HG03565 (cell line): ENCODE results near the gene ILF2.
"Not testable (repeated sequence)": the region's sequence is repeated elsewhere in the genome, so short reads cannot be mapped to it uniquely, and the experiment has no call there.

Experiments
- ATAC-seq: cut with Tn5 transposase; IDR thresholded peaks from one replicate; pipeline ENCODE4 v1.9.1; 2021; ENCODE audit warnings: mild to moderate bottlenecking, moderate library complexity; ENCODE audit not compliant: unreplicated experiment

Gene ILF2

DNA sequence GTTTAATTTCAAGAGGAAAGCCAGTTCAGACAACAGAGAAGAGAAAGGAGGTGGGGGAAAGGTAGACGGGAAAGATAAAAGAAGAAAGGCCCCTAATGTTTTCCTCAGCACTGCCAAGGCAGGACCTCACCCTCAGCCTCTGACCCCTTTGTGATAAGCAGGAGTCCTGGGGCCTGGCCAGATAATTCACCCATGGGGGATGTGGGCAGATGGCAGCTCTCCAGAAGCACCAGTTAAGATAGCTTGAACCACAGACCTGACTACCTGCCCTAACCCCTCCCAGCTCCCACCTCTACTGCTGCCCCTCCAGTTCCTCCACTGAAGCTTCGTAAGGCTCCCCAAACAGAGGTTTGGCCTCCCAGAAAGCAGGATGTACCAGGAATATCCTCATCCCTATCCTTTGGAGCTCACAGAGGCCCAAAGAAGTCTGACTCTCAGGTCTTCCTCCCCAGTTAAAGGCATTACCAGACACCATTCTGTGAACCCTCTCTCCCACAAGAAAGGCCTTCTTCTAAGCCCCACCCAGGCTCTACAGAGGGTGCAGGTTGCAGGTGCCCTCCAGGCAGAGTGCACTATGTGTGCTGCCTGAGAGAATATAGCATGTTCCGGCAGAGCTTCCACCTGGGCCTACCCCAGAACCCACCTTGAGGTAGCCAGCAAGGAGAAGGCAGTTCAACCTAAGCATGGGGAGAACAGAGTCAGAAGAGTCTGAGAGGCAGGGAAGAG lies 21.5 kb downstream of the ILF2 start:
- no peak for ATAC-seq

DNA sequence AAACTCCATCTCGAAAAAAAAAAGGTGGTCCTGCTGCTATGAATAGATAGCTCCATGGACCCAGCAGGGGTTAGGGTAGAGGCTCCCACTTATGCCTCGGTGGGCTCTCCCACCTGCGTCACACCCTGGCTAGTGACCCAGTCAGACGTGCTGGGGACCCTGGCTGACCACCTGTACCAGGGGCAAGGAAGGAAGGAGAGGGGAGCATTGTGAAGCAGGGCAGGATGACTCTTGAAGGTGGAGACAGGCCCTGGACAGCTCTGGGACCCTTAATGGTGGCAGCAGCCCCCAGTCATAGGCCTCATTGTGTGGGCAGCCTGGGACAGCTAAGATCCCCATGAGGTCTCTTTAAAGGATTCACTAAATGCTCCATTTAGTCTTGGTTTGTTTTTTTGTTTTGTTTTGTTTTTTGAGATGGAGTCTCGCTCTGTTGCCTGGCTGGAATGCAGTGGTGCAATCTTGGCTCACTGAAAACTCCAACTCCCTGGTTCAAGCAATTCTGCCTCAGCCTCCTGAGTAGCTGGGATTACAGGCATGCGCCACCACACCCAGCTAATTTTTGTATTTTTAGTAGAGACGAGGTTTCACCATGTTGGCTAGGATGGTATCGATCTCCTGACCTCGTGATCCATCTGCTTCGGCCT lies 22.7 kb downstream of the ILF2 start:
- ATAC-seq = no peak

DNA sequence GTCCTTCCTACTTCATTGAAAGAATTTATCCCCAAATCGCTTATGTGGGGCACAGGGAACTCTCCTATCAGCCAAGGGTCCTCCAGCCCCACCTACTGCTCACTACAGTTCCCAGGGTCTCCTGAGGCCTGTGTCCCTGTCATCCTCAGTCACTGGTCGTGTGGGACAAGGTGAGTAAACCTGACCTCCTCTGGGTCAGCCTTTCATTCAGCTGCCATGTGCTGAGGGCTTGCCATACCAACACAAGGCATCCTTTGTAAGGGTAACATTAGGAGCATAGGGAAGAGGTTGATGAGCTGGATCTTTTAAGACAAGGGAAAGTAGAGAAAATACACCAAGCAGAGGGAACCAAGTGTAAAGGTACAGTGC lies 23.5 kb downstream of the ILF2 start:
- ATAC-seq = no peak

DNA sequence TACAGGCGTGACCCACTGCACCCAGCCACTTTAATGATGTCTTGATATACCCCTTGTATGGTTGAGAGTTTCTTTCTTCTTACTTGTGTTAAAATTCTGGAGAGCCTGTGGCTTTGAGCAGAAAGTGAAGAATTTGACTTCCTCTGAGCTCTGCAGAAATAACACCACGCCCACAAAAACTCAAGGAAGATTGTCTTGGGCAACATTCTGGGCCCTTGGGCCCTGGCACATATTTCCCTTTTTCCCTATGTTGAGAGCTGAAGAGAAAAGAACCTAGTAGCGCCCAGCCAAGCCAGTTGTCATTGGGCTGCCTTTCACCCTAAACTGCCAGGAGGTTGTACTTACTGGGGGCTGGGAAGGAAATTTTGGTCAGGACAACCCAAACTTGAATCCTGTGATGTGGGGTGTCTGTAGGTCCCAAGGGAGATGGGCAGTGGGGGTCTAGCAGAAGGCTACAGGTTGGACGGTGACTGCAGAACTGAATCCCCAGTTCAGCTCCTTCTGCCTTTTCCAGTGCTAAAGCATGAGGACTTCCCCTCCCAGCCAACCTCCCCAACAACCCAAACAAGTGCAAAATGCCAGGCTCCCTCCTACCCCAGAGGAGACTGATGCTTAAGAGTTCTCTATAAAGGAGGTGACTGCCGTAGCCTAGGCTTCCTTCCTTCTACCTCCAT lies 24.0 kb downstream of the ILF2 start:
- no peak for ATAC-seq

DNA sequence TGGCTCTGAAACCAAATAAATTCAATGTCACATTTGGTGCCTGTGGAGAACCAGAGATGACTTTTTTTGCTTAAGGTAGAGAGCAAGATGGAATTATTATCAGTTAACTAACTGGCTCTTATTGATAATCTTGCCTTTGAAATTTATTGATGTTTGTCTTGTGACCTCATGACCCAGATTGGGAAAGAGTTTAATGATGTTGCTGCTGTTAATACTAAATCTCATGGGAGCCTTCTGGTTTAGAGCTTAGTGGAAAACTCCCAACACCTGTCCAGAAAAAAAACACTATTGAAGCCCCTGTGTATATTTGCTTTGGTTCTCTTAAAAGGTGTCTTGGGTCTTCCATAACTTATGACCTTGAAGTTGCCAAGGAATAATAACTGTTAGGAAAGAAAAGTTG lies 27.0 kb downstream of the ILF2 start:
- ATAC-seq = no peak

DNA sequence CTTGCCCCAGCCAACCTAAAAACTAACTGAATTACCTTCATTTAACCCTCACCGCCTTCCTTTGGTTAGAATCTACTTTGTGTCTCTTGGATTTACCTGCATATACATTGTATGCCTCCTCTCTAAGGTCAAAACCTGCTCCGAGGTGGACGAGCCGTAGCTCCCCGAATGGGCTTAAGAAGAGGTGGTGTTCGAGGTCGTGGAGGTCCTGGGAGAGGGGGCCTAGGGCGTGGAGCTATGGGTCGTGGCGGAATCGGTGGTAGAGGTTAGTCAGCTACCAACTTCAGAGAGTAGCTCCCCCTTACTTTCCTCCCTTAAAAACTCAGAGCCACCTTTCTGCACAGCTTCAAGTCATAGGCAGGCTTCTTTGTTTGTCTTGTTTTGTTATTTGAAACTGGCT lies 27.7 kb downstream of the ILF2 start:
- no peak for ATAC-seq

DNA sequence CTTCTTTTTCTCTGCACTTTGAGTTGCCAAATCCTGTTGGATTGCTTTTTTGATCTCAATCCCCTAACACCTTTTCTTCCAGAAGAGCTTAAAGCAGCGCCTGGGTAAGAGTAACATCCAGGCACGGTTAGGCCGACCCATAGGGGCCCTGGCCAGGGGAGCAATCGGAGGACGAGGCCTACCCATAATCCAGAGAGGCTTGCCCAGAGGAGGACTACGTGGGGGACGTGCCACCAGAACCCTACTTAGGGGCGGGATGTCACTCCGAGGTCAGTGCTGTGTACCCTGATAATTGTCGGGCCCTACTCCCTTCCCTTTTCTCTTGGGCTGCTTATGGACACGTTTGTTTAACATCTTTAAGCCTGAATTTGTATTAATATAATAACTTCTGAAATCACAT lies 28.6 kb downstream of the ILF2 start:
- no peak for ATAC-seq

DNA sequence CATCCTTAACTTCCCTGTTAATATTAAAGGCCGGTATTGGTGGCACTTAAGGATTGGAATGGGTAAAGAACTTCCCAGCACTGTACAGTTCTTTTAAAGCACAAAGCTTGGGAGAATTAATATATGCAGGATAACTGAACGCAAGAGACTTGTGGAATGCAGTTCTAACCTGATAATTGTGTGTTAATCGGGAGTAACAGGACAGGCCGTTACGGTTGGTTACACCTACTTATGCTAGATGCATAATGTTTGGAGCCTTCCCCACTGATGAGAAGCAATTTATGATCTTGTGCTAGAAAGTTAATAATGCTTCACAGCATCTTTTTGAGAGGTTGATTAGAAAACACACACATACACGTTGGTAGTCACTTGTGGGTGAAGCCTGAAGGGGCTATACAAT lies 29.9 kb downstream of the ILF2 start:
- no peak for ATAC-seq

DNA sequence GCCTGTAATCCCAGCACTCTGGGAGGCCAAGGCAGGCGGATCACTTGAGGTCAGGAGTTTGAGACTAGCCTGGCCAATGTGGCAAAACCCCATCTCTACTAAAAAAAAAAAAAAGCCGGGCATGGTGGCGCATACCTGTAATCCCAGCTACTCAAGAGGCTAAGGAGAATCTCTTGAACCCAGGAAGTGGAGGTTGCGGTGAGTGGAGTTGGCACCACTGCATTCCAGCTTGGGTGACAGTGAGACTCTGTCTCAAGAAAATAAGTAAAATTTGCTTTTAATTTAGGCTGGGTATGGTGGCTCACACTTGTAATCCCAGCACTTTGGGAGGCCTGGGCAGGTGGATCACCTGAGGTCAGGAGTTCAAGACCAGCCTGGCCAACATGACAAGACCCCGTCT lies 30.6 kb downstream of the ILF2 start:
- ATAC-seq = not testable (repeated sequence)

DNA sequence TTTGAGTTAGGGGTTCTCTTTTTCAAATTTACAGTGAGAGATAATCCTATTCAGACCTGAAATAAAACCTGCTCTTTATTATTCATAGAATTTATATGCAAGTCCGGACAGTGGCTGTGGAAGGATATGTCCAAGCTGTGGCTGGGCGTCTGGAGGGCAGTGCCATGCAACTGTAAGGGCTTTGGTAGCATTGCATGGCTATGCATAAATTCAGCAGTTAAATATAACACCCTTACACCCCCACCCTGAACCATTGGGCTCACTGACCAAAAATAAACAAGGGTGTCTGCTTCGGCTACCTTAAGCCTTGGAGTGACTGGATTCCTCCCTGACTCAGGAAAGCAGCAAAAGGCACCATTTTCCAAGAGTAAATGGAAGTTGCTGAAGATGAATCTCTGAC lies 31.5 kb downstream of the ILF2 start:
- ATAC-seq = no peak

DNA sequence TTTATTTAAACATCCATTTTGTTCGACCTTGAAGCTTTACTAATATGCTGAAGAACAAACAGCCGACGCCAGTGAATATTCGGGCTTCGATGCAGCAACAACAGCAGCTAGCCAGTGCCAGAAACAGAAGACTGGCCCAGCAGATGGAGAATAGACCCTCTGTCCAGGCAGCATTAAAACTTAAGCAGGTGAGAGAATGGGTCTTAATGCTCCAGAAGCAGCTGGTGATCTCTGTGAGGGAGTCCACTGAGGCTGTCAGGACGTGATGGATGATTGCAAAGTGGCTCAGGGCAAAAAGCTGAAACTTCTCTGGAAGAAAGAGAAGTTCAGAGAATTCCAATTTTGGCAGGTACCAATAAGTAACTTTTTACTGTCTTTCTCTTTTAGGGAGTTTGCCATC lies 32.5 kb downstream of the ILF2 start:
- no peak for ATAC-seq

DNA sequence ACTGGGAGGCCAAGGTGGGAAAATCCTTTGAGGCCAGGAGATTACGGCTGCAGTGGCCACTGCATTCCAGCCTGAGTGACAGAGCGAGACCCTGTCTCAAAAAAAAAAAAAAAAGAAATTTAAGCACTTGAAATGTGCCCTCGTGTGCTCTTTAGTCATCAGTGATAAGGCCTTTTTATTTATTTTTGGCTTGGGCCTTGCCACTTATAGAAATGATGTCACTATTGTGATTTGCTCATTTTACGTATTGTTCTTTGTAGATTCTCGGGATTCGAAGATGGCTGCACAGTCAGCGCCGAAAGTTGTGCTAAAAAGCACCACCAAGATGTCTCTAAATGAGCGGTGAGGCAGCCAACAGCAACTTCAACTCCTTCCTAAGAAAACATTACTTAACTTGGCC lies 34.5 kb downstream of the ILF2 start:
- no peak for ATAC-seq

DNA sequence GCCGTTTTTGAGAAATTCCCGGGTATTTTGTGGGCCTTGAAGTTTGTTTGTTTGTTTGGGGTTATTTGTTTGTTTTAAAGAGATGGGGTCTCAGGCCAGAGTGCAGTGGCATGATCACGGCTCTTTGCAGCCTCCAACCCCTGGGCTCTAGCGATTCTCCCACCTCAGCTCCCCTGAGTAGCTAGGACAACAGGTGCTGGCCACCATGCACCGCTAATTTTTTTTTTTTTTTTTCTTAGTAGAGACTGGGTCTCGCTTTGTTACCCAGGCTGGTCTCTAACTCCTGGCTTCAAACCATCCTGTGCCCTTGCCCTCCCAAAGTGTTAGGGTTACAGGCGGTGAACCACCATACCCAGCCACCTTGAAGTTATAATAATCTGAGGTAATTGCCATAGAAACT lies 34.9 kb downstream of the ILF2 start:
- ATAC-seq = no peak

DNA sequence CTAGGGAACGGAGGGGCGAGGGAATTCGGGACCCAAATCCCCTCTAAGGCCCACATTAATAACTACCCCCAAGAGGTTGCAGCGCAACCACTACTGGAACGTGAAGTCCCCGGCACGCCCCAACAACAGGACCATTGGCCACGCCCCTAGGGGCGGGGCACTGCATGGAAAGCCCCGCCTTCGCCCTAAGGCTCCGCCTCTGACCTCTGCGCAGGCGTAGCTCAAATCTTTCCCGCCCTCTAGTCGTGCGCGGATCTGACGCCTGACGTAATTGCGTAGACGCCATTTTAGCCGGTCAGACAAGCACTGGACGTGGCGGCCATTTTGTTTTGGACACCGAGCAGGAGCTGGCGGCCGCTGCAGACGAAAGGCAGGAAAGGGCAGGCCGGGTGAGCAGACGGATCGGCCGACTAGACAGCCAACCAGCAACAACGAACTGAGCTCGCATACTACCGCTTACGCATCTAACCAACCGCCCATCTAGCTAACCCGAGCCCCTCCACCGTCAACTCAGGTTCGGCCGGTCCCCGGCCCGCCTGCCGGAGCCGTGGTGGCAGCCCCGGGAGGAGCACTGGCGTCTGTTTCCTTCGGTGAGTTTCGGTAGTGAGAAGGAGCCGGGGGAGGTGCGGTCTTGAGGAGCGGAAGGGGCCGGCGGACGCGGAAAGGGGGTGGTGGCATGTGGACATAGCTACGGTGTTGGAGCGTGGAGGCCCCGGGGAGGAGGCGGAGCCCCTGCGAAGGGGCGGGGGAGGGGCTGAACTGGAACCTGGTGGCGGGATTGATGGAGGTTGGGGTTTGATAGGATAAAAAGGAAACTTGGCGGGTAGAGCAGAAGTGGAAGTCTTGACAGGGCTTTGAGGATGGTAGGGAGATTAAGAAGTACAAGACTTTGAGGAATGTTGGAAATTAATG lies 36.8 kb downstream of the ILF2 start, which contains the start of gene CHTOP:
TSS of gene CHTOP (plus strand) at position 313 of the 912 bp plus-strand sequence. CDS start 2,523 bp downstream, outside the sequence.
- ATAC-seq = peak; percentile 95

DNA sequence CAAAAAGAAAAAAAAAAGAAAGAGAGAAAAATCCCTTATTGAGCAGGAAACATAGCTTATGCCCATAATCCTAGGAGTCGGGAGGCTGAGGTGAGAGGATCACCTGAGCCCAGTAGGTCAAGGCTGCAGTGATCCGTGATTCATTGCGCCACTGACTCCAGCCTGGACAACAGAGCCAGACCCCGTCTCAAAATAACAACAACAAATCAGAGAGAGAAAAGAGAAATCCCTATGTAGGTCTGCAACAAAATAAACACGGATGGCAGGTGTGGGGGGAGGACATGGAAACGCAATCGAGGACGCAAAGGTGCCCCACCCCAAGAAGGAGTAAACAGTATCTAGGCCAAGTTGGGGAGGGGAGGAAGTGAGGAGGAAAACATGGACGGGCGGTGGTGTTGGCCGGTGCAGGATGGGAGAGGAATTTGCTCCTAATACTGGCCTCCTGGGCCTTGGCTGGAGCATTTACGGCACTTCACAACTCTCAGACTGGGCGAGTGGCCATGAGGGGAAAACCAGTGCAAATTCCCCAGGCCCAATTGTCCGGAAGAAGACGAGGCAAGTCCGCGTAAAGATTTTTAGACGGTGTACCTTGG lies 37.5 kb downstream of the ILF2 start:
- ATAC-seq = no peak

DNA sequence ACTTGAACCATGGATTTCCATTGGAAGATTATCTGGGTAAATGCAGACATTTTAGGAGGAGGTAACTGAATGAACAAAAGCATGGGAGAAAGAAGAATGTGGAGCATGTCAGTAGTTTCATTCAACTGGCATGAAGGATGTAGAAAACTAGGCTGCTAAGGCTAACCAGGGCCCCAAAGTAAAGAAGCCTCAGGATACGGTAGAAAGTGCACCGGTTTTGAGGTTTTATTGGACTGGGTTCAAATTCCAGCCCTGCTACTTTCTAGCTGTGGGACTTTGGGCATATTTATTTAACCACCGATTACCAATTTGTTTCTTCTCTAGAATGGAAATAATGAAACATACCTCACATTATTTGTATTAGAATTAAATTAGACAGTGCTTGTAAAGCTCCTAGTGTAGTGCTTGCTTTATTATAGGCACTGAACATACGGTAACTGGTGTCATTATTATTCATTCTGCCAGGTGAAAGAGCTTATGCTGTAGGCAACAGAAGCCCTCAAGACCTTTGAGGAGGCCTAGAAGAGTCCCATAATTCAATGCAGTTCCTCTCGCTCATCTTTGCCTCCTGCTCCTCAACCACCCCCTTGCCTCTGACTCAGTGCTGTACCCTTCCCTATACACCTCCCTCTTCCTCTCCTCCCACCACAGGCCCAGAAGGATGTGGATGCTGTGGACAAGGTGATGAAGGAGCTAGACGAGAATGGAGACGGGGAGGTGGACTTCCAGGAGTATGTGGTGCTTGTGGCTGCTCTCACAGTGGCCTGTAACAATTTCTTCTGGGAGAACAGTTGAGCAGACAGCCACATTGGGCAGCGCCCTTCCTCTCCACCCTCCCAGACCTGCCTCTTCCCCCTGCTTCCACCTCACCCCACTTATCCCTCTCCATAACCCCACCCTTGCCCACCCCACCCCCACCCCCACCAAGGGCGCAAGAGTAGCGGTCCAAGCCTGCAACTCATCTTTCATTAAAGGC lies 39.5 kb downstream of the ILF2 start:
- no peak for ATAC-seq

DNA sequence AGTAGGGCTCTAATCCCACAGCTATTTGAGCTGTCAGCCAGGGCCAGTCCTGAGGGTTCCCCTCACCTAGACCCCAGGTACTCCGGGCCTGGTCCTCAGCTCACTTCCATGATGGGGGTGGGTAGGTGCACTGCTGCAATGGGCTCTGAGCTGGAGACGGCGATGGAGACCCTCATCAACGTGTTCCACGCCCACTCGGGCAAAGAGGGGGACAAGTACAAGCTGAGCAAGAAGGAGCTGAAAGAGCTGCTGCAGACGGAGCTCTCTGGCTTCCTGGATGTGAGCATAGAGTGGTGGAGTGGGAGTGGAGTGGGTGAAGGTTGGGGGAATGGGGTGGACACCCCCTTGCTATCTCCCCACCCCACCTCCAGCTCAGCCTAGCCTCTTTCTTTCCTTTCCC lies 40.4 kb downstream of the ILF2 start:
- no peak for ATAC-seq

DNA sequence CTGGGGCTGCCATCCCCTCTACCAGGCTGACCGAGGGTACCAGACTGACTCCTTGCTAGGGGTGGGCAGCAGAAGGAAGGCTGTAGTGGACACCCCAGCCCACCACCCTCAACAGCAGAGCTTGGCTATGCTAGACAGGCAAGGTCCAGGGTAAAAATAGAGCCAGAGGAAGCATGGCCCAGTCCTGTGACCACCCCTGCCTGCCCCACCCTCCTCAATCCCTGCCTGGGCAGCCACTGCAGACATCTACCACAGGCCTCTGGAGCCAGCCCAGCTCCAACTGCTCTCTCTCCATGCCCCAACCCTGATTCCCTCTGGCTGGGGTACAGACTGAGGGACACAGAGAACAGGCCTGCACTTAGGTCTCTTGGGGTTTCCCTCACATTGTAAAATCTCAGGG lies 40.8 kb downstream of the ILF2 start:
- ATAC-seq = no peak

DNA sequence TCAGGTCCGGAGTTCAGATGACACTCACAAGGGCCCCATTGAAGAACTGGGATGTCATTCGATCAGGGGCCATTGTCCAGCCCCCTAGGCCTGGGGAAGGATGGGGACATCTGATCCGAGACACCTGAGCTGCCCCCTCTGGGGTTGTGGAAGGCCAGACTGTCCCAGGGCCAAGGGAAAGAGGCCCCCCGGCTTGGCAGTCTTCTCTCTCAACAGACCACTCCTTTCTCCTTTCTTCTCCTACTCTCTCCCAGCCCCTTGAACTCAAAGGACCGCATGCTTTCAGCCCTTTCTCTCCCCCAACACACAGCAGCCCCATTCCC lies 41.5 kb downstream of the ILF2 start:
- ATAC-seq = no peak
